Fibroblast of villous mesenchyme (primary cell): ENCODE results near the gene DUOX1. TPM values are rescaled to one million over a fixed set of nuclear protein-coding genes. Genes with fewer than 3 reads are reported as not detected.

Source experiments
- DNase-seq: peaks from one replicate; pipeline ENCODE4 v3.0.0-alpha.2; 2010; ENCODE audit warnings: low read depth
- H3K4me3 ChIP-seq: 2 replicates; pipeline ENCODE4 v1.5.1; 2011; ENCODE audit warnings: low read depth, mild to moderate bottlenecking, low read length
- CTCF ChIP-seq: IDR thresholded peaks from 2 replicates; pipeline ENCODE4 v1.5.1; 2012; ENCODE audit warnings: low read depth, mild to moderate bottlenecking, low read length; ENCODE audit not compliant: insufficient read depth
- total RNA-seq: library from RNA; depleted of rRNA; stranded (reverse); fragments of >200 nt; gene quantifications from 2 replicates; pipeline ENCODE4 v1.2.3, GENCODE V29; 2012

DUOX1 gene
- total RNA-seq, 1 donor, result not detected

GRCh38 chr15:45121706-45122417 lies 7.9 kb upstream of the DUOX1 start:
- H3K4me3 ChIP-seq, result no peak overlapping the region
- no peak for TF ChIP-seq CTCF

GRCh38 chr15:45122719-45123118 lies 7.1 kb upstream of the DUOX1 start:
- no peak overlapping the region for H3K4me3 ChIP-seq
- DNase-seq, result no peak
- TF ChIP-seq CTCF, result no peak

More at GRCh38 chr15:45121706-45122417, 7.9 kb upstream of the DUOX1 start:
- DNase-seq, result peak; percentile 36

DNA sequence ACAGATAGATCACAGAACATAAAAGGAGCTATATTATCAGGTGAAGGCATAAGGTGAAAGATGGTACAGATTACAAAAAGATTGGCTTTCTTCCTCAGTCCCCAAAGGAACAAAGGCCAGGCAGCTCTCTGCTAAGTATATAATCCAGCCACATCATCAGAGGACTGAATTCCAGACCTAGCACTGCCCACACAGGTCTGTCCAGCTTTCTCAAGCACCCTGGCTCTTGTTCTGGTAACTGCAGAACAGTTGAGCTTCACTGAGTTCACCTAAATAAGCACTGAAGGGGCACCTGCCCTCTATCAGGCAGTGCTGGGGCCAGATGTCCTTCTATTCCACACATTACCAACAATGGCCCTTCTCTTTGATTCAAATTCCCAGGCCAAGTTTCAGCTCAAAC lies 6.4 kb upstream of the DUOX1 start:
- no peak overlapping the region for H3K4me3 ChIP-seq
- no peak for TF ChIP-seq CTCF
- DNase-seq, result no peak

GRCh38 chr15:45126535-45127158 lies 3.1 kb upstream of the DUOX1 start:
- no peak overlapping the region for H3K4me3 ChIP-seq
- peak; percentile 28 for DNase-seq
- peak; percentile 62 for TF ChIP-seq CTCF

GRCh38 chr15:45128971-45129639 lies 689 bp upstream of the DUOX1 start:
- no peak overlapping the region for H3K4me3 ChIP-seq
- no peak for TF ChIP-seq CTCF
- DNase-seq, result no peak

GRCh38 chr15:45130291-45131000 lies 652 bp downstream of the DUOX1 start:
- no peak for DNase-seq
- no peak overlapping the region for H3K4me3 ChIP-seq

More at GRCh38 chr15:45130291-45131000, 652 bp downstream of the DUOX1 start:
- no peak for TF ChIP-seq CTCF
